Effector memory CD8-positive, alpha-beta T cell (primary cell): Measurements from ENCODE around the gene ZNF575.
A peak's percentile ranks its signal among the peaks of the same experiment; 100 is the strongest.

Experiments
- ATAC-seq: fragments of 150-1000 bp; cut with Tn5 transposase; replicated peaks from 2 replicates; pipeline ENCODE4 v1.10.0; 2021; ENCODE audit warnings: mild to moderate bottlenecking, moderate library complexity
- DNase-seq, 3 experiments: peaks; one replicate each; pipeline ENCODE4 v3.0.0; 2021
- H3K27ac Mint-ChIP-seq, 2 donors: one replicate each; pipeline ENCODE4 v1.8.0; 2022; ENCODE audit warnings: mild to moderate bottlenecking in 2 of 2, mixed read lengths in 2 of 2, moderate library complexity in 2 of 2
- H3K27me3 Mint-ChIP-seq, 2 donors: one replicate each; pipeline ENCODE4 v1.8.0; 2022; ENCODE audit warnings: mixed read lengths in 2 of 2
- H3K36me3 Mint-ChIP-seq: one replicate; pipeline ENCODE4 v1.8.0; 2022; ENCODE audit warnings: mild to moderate bottlenecking, moderate library complexity, mixed read lengths; ENCODE audit not compliant: insufficient read depth
- H3K4me1 Mint-ChIP-seq, 2 donors: one replicate each; pipeline ENCODE4 v1.8.0; 2022; ENCODE audit warnings: low read depth in 2 of 2, mixed read lengths in 2 of 2
- H3K4me3 Mint-ChIP-seq, 2 donors: one replicate each; pipeline ENCODE4 v1.8.0; 2022; ENCODE audit warnings: mild to moderate bottlenecking in 2 of 2, mixed read lengths in 2 of 2, moderate library complexity in 2 of 2
- H3K9me3 Mint-ChIP-seq, 2 donors: one replicate each; pipeline ENCODE4 v1.8.0; 2022; ENCODE audit warnings: mixed read lengths in 2 of 2
- total RNA-seq, 9 experiments: gene quantifications; one replicate each; lab custom pipeline; 2026; lab: John Stamatoyannopoulos, UW

The ZNF575 gene, protein sequence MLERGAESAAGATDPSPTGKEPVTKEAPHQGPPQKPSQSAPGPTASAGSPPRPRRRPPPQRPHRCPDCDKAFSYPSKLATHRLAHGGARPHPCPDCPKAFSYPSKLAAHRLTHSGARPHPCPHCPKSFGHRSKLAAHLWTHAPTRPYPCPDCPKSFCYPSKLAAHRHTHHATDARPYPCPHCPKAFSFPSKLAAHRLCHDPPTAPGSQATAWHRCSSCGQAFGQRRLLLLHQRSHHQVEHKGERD
- total RNA-seq = 0.07 to 1.3 (median 0.85) reads per million in 9 experiments

DNA sequence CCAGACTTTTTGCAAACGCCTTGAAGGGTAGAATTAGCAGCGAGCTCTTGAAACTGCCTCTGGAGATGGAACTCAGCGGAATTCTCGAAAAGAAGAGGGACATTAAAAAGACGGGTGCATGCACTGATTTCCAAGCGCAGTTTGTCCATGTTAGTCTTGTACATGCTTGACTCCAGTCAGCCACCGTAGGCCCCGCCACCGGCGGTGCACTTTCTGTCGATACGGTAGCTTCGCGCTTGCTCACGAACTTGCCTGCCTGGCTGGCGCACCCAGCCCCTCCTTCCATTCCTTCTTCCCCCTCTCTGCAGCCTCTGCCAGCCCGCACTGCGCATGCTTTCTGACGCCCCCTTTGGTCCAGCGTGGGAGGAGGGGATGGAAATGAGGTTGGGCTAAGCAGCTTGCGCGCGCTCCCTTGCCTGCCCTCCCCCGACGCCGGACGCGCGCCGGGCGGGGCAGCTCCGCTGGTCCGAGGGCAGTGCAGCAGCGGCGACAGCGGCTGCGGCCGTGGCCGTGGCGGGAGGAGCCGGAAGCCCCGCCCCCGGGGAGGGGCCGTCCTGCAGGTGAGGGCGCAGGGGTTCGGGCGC, at the start of gene ZNF575:
Gene ZNF575, plus strand, starts transcription at position 227 of the 584 bp plus-strand sequence. CDS start 1,235 bp downstream, outside the sequence.
- Mint-ChIP-seq H3K9me3 (no peaks in the 10 kb centered on the region), H3K27ac (peak within 1 kb of the TSS; percentile 92), H3K4me3 (peak within 1 kb of the TSS; percentile 95 to 96), H3K36me3 (peaks cover 20% of the 10 kb centered on the region), H3K4me1 (peaks cover 21 to 23% of the 10 kb centered on the region in 2 donors), H3K27me3 (no peaks in the 10 kb centered on the region)
- ATAC-seq = peak; percentile 60
- DNase-seq = peak; percentile 61 to 71 (median 70)

DNA sequence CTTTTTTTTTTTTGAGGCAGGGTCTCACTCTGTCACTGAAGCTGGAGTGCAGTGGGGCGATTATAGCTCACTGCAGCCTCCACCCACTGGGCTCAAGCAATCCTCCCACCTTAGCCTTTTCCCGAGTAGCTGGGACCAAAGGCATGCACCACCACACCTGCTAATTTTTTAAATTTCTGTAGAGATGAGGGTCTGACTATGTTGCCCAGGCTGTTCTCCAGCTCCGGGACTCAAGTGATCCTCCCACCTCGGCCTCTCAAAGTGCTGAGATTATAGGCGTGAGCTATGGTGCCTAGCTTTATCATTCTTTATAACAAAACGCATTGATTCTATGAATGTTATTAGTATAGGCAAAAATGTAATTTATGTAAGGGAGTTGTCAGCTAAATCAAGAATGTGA, 49.7 kb upstream of the ZNF575 start:
- DNase-seq (no peak), ATAC-seq (no peak)
- Mint-ChIP-seq H3K9me3 (no peaks in the 10 kb centered on the region), H3K36me3 (peaks cover 3% of the 10 kb centered on the region), H3K4me3 (no peak overlapping the region), H3K27ac (no peak overlapping the region), H3K4me1 (no peaks in the 10 kb centered on the region), H3K27me3 (no peaks in the 10 kb centered on the region)

DNA sequence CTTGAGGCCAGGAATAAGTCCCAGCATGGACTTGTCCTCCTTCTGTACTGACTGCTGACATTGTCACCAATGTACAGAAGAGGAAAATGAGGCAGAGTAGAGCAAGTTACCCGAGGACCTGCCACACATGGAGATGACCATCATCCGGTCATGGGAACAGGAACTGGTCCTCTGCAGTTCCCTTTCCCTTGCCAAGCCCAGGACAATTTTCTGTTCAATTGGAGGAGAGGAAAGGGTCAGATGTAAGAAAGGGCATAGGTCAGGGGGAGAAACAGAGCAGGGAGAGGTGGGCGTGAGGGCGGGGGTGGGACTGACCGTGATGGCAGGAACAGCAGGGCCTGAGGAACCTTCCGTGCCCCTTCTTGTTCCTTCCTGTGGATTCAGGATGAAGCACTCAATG, 47.0 kb upstream of the ZNF575 start:
- no peaks in the 10 kb centered on the region for H3K27me3 Mint-ChIP-seq
- H3K4me3 Mint-ChIP-seq = no peak overlapping the region
- DNase-seq (no peak), ATAC-seq (no peak)
- peaks cover 7% of the 10 kb centered on the region for H3K36me3 Mint-ChIP-seq
- peak overlapping the region in 1 of 2 donors; percentile 46 for H3K27ac Mint-ChIP-seq
- H3K4me1 Mint-ChIP-seq = no peaks in the 10 kb centered on the region
- no peaks in the 10 kb centered on the region for H3K9me3 Mint-ChIP-seq

DNA sequence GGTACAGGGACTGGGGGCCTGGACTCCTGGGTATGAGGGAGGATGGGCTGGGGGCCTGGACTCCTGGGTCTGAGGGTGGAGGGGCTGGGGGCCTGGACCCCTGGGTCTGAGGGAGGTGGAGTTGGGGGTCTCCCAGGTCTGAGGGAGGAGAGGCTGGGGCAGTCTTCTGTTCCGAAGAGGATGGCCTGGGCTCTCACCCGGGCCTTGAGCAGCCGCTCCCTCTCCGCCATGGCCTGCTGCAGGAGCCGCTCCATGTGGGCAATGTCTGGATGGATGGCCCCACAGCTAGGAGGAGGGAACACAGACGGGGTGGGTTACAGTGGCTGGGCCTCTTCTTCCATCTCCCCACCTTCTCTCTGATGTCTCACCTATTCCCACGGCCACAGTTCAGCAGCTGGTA, 46.6 kb upstream of the ZNF575 start:
- H3K9me3 Mint-ChIP-seq = no peaks in the 10 kb centered on the region
- H3K27me3 Mint-ChIP-seq = no peaks in the 10 kb centered on the region
- peak overlapping the region in 1 of 2 donors; percentile 41 for H3K27ac Mint-ChIP-seq
- ATAC-seq (no peak), DNase-seq (no peak)
- H3K36me3 Mint-ChIP-seq = peaks cover 7% of the 10 kb centered on the region
- H3K4me1 Mint-ChIP-seq = no peaks in the 10 kb centered on the region
- no peak overlapping the region for H3K4me3 Mint-ChIP-seq

DNA sequence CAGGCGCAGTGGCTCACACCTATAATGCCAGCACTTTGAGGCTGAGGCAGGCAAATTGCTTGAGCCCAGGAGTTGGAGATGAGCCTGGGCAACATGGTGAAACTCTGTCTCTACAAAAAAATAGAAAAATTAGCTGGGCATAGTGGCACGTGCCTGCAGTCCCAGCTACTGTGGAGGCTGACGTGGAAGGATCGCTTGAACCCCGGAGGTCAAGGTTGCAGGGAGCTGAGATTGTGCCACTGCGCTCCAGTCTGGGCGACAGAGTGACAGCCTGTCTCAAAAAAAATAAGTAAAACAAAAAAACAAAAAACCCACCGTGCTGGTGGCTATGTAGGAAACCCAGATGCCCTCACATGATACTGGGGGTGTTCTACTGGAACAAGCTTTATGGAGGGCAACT, 44.8 kb upstream of the ZNF575 start:
- H3K9me3 Mint-ChIP-seq = no peaks in the 10 kb centered on the region
- H3K27me3 Mint-ChIP-seq = no peaks in the 10 kb centered on the region
- no peak for ATAC-seq
- no peaks in the 10 kb centered on the region for H3K4me1 Mint-ChIP-seq
- no peak overlapping the region for H3K27ac Mint-ChIP-seq
- H3K36me3 Mint-ChIP-seq = peaks cover 7% of the 10 kb centered on the region
- no peak overlapping the region for H3K4me3 Mint-ChIP-seq
- no peak for DNase-seq

DNA sequence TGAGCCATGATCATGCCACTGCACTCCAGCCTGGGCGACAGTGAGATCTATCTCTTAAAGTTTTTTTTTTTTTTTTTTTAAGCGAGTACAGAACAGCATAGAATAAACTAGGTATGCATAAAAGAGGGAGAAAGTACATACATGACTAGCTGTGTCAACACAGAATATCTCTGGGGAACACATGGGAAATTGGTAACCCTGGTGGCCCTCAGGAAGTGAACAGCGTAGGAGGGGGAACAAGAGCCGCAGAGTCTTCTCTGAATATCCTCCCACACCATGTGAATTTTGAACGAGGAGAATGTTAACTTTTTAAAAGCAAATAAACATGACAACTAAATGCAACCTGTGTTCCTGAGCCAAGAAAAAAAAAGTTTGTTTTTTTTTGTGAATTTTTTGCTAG, 43.7 kb upstream of the ZNF575 start:
- Mint-ChIP-seq H3K27me3 (no peaks in the 10 kb centered on the region), H3K36me3 (peaks cover 7% of the 10 kb centered on the region), H3K27ac (peak overlapping the region in 1 of 2 donors; percentile 60), H3K4me3 (no peak overlapping the region), H3K4me1 (no peaks in the 10 kb centered on the region), H3K9me3 (no peaks in the 10 kb centered on the region)
- no peak for DNase-seq
- no peak for ATAC-seq

DNA sequence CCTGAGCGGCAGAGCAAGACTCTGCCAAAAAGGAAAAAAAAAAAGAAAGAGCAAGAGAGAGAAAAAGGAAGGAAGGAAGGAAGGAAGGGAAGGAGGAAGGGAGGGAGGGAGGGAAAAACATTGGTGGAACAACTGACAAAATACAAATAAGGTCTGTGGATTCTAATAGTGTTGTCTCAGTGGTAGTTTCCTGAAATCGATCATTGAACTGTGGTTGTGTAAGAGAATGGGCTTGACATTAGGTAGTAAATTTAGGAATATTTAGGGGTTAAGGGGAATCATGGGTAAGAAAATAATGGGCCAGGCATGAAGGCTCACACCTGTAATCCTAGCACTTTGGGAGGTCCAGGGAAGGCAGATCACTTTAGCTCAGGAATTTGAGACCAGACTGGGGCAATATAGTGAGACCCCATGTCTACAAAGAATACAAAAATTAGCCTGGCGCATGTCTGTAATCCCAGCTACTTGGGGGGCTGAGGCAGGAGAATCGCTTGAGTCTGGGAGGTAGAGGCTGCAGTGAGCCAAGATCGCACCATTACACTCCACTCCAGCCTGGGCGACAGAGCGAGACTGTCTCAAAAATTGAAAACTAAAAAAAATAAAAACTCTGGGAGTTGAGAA, 42.9 kb upstream of the ZNF575 start:
- H3K27me3 Mint-ChIP-seq = no peaks in the 10 kb centered on the region
- no peaks in the 10 kb centered on the region for H3K4me1 Mint-ChIP-seq
- H3K36me3 Mint-ChIP-seq = peaks cover 7% of the 10 kb centered on the region
- ATAC-seq = no peak
- H3K9me3 Mint-ChIP-seq = no peaks in the 10 kb centered on the region
- H3K4me3 Mint-ChIP-seq = no peak overlapping the region
- H3K27ac Mint-ChIP-seq = no peak overlapping the region
- DNase-seq = no peak

DNA sequence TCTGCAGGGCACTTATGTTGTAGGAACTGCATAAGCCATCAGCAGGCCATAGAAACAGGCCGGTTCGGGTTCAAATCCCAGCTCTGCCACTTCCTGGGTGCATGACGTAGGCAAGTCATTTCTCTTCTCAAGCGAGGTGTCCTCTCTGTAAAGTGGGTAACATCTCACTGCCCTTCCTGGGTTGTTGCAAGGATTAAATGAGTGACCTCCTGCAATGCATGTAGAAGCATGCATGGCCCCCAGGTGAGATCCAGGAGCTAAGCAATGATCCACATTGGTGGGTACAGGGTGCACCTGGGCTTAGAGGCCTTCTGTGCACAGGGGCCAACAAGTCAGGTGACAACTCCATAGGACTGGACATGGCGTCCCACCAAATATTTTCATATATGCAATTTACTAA, 42.2 kb upstream of the ZNF575 start:
- H3K36me3 Mint-ChIP-seq = peaks cover 9% of the 10 kb centered on the region
- no peak overlapping the region for H3K27ac Mint-ChIP-seq
- H3K4me3 Mint-ChIP-seq = no peak overlapping the region
- no peaks in the 10 kb centered on the region for H3K4me1 Mint-ChIP-seq
- no peaks in the 10 kb centered on the region for H3K9me3 Mint-ChIP-seq
- ATAC-seq (no peak), DNase-seq (no peak)
- H3K27me3 Mint-ChIP-seq = no peaks in the 10 kb centered on the region

DNA sequence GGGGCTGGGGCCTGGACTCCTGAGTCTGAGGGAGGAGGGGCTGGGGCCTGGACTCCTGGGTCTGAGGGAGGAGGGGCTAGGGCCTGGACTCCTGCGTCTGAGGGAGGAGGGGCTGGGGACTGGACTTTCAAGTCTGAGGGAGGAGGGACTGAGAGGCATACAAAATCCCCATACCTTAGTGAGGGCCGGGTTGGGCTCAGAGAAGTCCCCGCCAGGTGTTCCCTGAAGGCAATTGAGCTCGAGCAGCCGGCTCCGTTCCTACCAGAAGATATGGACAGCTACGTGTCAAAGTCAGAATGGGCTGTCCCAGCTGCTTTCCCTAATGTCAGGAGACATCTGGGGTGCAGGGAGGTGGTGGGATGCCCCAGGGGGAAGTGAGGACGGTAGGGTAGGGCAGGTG, 37.9 kb upstream of the ZNF575 start:
- Mint-ChIP-seq H3K9me3 (no peaks in the 10 kb centered on the region), H3K27me3 (no peaks in the 10 kb centered on the region), H3K4me3 (no peak overlapping the region), H3K27ac (no peak overlapping the region), H3K36me3 (peaks cover 3% of the 10 kb centered on the region), H3K4me1 (peaks cover 0 to 2% of the 10 kb centered on the region in 2 donors)
- ATAC-seq = no peak
- no peak for DNase-seq

DNA sequence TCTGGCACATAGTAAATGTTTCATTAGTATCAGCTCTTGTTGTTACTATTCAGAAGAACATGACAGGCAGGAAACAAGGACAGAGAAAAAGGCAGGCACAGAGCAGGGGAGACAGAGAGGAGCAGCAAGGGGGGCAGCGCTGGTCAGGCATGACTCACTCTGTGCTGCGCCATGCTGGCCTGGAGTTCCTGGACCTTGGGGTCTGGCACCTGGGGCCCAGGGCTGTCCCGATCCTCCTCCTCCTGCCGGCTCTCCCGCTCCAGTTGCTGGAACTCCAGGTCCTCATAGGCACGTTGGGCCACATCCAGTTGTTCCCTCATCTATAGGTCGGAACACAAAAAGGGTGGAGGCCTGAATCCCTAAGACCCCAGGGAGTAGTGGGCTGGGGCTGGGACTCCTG, 36.0 kb upstream of the ZNF575 start:
- peaks cover 5% of the 10 kb centered on the region for H3K36me3 Mint-ChIP-seq
- peaks cover 0 to 9% of the 10 kb centered on the region in 2 donors for H3K4me1 Mint-ChIP-seq
- H3K4me3 Mint-ChIP-seq = no peak overlapping the region
- no peaks in the 10 kb centered on the region for H3K27me3 Mint-ChIP-seq
- no peak overlapping the region for H3K27ac Mint-ChIP-seq
- no peak for ATAC-seq
- no peaks in the 10 kb centered on the region for H3K9me3 Mint-ChIP-seq
- no peak for DNase-seq

DNA sequence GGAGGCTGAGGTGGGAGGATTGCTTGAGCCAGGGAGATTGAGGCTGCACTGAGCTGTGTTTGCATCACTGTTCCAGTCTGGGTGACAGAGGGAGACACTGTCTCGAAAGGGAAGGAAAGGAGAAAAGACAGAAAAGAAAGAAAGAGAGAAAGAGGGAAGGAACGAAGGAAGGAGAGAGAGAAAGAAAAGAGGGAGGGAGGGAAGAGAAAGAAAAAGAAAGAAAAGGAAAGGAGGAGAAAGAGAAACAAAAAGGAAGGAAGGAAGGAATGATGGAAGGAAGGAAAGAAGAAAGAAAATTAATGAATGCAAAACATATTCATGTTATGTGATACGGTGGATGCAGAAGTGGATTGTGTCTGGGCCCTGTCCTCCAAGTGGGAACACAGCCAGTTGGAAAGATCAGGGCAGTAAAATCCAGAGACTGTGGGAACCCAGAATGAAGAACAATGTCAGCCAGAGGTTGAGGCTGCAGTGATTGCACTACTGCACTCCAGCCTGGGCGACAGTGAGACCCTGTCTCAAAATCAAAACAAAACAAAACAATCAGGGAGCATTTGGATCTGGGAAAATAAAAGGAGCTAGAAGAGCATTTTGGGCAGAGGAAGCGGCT, 34.6 kb upstream of the ZNF575 start:
- Mint-ChIP-seq H3K4me1 (peaks cover 5 to 17% of the 10 kb centered on the region in 2 donors), H3K9me3 (no peaks in the 10 kb centered on the region), H3K27me3 (no peaks in the 10 kb centered on the region), H3K4me3 (no peak overlapping the region), H3K36me3 (peaks cover 7% of the 10 kb centered on the region), H3K27ac (peak overlapping the region; percentile 13 to 83)
- no peak for ATAC-seq
- no peak for DNase-seq

DNA sequence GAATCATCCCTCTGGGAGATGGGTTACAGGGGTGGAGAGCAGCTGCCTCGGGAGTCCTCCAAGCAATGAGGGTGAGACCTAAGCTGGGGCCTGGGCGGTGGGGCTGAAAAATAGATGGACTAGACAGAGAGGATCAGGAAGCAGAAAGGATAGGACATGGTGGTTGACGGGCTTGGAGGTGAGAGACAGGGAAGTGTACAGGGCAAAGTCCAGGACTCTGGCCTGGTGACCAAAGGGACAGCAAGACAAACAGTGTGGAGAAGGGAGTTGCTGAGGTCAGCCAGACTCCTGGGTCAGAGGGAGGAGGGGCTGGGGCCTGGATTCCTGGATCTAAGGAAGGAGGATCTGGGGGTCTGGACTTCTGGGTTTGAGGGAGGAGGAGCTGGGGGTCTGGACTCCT, 33.9 kb upstream of the ZNF575 start:
- ATAC-seq (no peak), DNase-seq (no peak)
- H3K27me3 Mint-ChIP-seq = no peaks in the 10 kb centered on the region
- peak overlapping the region; percentile 13 to 83 for H3K27ac Mint-ChIP-seq
- no peak overlapping the region for H3K4me3 Mint-ChIP-seq
- peaks cover 7% of the 10 kb centered on the region for H3K36me3 Mint-ChIP-seq
- no peaks in the 10 kb centered on the region for H3K9me3 Mint-ChIP-seq
- peaks cover 11 to 21% of the 10 kb centered on the region in 2 donors for H3K4me1 Mint-ChIP-seq

DNA sequence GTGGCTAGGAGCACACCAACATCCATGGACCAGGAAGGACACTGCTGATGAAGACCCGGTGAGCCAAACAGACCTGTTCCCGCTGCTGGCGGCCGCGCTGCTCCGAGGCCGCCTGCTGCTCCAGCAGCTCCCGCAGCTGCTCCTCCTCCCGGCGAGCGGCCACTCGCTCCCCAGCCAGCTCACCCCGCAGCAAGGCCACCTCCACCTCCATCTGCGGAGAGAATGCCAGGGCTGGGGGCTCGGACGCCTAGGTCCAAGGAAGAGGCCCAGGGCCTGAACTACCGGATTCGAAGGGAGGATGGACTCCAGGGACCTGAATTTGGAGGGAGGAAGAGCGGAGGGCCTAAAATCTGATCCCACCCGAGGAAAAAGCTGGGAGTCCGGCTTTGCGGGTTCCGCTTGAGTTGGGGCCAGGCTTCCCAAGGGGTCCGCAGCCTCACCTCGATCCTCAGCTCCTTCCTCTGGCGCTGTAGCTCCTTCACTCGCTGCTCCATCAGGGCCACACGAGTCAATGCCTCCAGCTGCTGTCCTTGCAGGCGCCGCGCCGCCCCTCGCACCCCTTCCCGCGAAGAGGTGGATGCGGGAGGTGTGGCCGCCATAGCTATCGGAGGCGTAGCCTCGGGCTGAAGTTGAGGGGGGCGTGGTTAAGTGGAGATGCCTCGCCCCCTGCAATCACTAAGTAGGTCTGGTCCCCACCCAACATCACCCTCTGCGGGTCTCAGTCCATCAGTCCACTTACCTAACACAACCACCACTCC, 31.1 kb upstream of the ZNF575 start:
- Mint-ChIP-seq H3K27me3 (no peaks in the 10 kb centered on the region), H3K4me3 (no peak overlapping the region), H3K4me1 (peaks cover 18 to 27% of the 10 kb centered on the region in 2 donors), H3K9me3 (no peaks in the 10 kb centered on the region), H3K36me3 (peaks cover 10% of the 10 kb centered on the region), H3K27ac (no peak overlapping the region)
- ATAC-seq = no peak
- no peak for DNase-seq
